Measurements from ENCODE around the gene B4GALNT1.
"Not testable (repeated sequence)": the region's sequence is repeated elsewhere in the genome, so short reads cannot be mapped to it uniquely, and the experiment has no call there.

The B4GALNT1 gene

DNA sequence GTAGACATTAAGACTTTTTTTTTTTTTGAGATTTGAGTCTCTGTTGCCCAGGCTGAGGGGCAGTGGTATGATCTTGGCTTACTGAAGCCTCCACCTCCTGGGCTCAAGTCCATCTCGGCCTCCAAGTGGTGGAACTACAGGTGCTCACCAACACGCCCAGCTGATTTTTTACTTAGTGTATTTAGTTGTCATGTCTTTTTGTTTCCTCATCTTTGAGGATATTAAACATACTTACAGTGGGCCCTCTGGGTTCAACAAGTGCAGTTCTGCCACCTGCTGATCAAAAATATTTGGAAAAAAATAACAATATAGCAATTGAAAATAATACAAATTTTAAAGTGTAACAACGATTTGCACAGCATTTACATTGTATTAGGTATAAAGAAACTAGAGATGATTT is 4.4 kb upstream of the B4GALNT1 start:
- no peak for DNase-seq

- DNase-seq, result not testable (repeated sequence)
Measured at GRCh38 chr12:57636731-57637130, 3.7 kb upstream of the B4GALNT1 start.

DNA sequence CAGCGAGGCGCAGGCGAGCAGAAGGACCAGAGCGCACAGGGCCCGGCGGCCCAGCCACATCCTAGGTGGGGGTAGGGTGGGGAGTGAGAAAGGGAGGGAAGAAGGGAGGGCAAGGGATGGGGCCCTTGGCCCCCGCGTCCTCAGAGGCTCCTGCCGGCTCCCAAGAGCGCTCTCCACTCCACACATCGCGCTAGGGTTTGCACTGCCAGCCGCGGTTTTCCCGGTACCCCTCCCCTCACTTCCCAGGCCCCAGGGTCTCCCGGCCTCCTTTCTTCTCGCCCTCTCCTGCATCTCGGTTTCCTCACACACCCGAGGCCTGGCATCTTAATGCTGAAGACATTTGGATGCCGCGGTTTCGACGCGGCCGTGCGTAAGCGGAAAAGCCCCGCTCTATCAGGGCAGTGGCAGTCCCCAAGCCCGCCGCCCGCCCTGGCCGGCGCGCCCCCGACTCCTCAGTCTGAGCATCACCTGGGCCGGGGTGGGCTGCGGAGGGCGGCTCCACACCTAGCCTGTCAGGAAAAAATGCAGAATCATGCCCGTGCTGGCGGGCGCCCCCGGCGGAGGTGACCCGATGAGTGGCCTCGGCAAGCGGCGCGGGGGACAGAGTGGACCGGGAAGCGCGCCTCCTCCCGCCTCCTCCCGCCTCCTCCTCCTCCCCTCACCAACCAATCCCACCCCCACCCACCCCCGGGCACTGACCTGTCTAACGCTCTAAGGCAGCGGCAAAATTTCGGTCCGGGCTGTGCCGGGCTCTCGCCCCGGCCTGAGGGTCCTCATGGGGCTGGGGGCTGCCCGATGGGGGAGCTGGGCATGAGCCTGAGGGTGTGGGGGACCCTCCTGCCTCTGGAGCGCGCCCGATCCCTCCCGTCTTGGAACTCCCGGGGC is 686 bp downstream of the B4GALNT1 start:
- peak in 1 of 14 donors; percentile 72 for DNase-seq

GRCh38 chr12:57631566-57632072 is 1.4 kb downstream of the B4GALNT1 start:
- DNase-seq, result no peak

DNA sequence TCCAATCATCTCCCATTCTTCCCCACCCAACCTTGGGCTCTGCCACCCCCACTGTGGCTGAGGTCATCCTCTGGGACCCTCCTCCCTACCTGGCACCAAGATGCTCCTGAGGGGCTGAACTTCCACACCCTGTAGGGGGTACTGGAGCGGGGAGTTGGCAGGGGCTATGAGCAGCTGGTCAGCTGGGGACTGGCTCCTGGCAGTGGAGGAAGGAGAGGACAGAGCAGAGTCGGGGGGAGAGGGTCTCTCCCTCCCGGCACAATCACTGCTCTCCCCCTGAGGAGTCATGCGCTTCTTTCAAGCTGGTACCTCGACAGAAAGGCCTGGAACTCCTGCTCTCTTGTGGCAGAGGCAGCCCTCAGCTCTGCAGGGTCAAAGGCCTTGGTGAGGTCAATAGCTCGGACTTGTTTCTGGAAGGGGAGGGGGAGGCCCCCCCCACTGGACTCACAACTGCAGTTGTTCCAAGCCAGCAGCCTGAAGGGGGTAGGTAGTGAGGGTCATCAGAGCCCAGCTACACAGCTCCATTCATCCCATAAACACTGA is 2.0 kb downstream of the B4GALNT1 start:
- no peak for DNase-seq

- peak in 9 of 14 donors; percentile 18 to 67 (median 45) for DNase-seq
Measured at GRCh38 chr12:57629897-57630471, 3.0 kb downstream of the B4GALNT1 start.

- DNase-seq, result no peak
Measured at GRCh38 chr12:57628280-57629191, 4.5 kb downstream of the B4GALNT1 start.

GRCh38 chr12:57627501-57628279 is 5.3 kb downstream of the B4GALNT1 start:
- DNase-seq, result no peak

- no peak for DNase-seq
Measured at GRCh38 chr12:57626921-57627445, 6.0 kb downstream of the B4GALNT1 start.

DNA sequence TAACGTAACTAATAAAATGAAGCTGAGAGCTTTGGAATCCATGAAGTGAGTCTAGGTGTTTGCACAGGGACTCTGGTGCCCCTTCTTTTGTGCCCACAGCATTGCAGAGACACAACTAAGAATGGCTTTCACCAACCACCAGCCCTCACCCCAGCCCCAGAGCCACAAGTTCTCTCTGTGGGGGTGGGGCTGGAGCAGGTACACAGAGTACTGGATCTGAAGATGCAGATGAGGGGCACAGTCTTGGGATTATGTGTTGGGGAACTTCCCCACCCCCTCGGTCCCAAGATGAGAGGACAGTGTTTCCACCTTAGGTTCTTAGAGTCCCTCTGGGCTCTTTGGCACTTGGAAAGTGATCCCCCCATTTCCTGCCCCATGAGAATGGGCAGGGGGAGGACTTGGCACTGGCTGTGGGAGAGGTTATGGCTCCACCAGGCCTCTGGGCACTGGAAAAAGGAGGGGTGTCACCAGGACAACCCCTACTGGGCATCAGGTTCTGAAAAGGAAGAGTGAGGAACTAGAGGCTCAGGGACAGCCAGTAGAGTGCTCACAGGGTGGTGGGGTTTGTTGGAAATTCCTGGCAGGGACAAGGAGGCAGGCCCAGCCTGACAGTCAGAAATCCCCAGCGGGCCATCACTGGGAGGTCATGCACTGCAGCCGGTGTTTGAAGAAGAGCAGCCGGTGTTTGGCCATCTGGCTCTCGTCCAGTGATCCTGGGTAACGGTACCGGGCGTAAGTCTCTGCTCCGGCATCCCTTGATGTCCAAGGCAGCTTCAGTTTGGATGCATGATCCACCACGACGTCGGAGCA is 6.7 kb downstream of the B4GALNT1 start:
- no peak for DNase-seq

DNA sequence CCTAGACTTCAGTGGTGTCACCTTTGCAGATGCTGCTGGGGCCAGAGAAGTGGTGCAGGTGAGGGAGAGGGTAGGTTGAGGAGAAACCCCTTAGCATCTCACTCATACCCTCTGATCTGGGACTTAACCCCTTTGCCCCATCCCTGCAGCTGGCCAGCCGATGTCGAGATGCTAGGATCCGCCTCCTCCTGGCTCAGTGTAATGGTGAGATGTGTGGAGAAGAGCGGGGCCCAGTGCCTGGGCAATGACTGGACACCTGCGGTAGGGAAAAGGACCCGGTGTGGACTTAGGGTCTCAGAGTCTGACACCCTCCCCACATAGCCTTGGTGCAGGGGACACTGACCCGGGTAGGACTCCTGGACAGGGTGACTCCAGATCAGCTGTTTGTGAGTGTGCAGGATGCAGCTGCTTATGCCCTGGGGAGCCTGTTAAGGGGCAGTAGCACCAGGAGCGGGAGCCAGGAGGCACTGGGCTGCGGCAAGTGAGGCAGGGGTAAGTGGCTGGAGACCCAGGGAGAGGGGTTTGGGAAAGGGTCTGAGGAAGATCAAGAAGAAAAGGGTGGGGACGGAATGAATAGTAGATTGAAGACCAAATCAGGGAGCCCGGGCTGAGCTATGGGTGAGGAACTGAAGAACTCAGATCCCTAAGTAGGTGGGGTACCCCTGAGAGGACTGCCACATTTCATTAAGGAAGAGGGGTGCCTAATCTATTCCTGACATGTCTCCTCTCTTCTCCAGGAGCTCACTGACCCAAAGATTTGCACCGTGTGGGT is 7.6 kb downstream of the B4GALNT1 start:
- no peak for DNase-seq

GRCh38 chr12:57624441-57625220 is 8.4 kb downstream of the B4GALNT1 start:
- no peak for DNase-seq

GRCh38 chr12:57623811-57624390 is 9.1 kb downstream of the B4GALNT1 start:
- no peak for DNase-seq

DNA sequence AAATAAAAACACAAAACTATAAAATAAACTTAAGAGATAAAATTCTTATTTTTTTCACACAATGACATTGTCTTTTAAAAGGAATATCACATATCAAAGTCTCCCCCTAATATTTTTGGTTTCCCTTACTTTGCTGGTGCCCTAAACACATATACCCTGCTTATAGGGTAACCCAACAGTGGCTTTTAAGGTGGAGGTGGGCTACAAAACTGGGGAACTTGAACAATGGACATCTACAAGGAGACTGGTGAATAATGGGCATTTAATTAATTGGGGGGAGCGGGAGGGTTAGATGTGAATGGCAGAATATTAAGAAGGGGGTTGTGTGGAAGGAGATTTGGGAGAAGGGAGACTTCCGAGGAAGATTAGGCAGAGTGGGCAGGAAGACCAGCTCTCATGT is 9.6 kb downstream of the B4GALNT1 start:
- DNase-seq, result no peak

DNA sequence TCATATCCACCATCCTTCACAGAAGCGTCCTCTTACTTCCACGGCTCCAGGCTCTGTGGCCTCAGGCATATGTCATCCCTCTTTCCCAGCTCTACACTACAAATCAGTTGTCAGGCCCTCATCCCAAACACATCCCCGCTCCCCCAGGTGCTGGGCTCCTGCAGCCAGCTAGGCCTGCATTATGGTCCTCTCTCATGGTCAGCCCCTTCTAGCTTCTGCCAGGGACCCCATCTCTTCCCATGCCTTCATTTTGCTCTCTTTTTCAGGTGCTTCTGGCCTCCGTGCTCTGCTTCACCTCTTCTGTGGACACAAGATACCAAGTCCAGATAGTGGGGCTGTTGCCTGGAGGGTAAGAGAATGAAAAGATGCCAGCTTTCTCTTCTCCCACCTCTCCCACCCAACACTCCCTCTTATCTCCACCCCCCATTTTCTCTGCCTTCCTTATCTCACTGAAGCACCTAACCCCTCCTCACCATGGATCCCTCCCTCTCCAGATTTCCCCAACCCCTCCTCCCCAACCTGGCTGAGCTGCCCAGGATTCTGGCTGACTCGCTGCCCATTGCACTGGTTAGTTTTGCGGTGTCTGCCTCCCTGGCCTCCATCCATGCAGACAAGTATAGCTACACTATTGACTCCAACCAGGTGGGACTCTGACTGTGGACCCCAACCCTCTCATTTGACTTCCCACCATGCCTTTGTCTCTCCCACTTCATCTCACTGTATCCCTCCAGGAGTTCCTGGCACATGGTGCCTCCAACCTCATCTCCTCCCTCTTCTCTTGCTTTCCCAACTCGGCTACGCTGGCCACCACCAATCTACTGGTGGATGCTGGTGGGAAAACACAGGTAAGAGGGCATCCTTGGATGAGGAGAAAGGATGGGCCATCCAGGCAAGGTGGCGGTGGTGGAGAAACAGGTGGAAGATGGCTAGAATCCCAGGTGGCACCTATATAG is 10.4 kb downstream of the B4GALNT1 start:
- no peak for DNase-seq

DNA sequence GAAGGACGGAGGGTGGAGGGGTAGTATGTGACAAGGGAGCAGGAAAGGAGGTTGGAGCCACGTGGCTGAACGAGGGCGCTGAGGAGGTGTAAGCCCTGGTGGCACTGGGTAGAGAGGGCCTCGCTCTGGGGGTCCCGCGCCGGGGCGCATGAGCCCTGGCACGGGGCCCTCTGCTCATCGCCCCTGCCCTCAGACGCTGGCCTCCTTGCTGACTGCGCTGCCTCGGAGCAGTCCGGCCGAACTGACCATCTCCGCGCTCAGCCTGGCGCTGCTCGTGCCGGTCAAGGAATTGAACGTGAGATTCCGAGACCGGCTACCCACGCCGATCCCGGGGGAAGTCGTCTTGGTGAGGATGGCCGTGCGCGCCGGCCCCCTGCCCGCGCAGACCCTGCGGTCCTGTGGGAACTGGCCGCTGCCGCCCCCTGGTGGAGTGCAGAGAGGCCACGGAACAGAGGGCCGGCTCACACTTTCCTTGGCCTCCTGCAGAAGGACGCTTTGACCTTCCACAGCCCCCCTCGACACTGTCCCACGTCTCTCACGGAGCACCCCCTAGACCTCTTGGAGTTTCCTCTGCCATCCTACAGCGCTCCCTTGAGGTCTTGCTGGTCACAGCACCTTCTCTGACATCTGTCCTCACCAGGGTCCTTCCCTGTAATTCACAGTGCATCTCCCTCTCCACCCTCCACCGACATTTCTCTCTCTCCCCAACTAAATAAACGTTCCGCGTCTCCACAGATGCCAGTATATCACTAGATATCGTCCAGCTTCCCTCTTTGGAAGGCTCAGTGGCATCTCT is 11.3 kb downstream of the B4GALNT1 start:
- DNase-seq, result peak in 9 of 14 donors; percentile 6 to 49 (median 25)

All from C1 segment of cervical spinal cord (tissue), 14 donors.